IMR-90 (cell line): ENCODE results near the gene FLT3. TPM values are rescaled to one million over a fixed set of nuclear protein-coding genes. Genes with fewer than 3 reads are reported as not detected.

ENCODE experiments used
- ATAC-seq: fragments of 200-7000 bp; cut with Tn5 transposase; 2 replicates; pipeline ENCODE4 v1.9.1; 2020; ENCODE audit warnings: low read depth, mild to moderate bottlenecking, moderate library complexity
- BruUV-seq: library from RNA; stranded (reverse); fragments of 400-500 nt; replicated peaks from 2 replicates; lab custom pipeline; 2021; lab: Mats Ljungman, UMichigan
- CTCF ChIA-PET: fragments of 300-600 bp; formaldehyde crosslinking; extraction: SDS; loops from one replicate; lab custom pipeline; 2021; ENCODE audit warnings: antibody characterized with exemption; lab: Yijun Ruan, JAX
- POLR2A ChIA-PET: fragments of 300-600 bp; sonication (Branson Sonifier 250); formaldehyde crosslinking; loops from one replicate; lab custom pipeline; 2022; ENCODE audit warnings: antibody characterized with exemption; ENCODE audit not compliant: unreplicated experiment; lab: Charles Lee
- DNase-seq: peaks from one replicate; pipeline ENCODE4 v3.0.0; 2013
- H2AFZ ChIP-seq: replicated peaks from 2 replicates; pipeline ENCODE3; 2013; ENCODE audit warnings: low read length, mild to moderate bottlenecking; ENCODE audit not compliant: poor library complexity
- H2AK5ac ChIP-seq: 2 replicates; pipeline ENCODE4 v1.6.1; 2013; ENCODE audit warnings: low read depth, low read length, inconsistent platforms
- H2AK9ac ChIP-seq: replicated peaks from 2 replicates; pipeline ENCODE3; 2013; ENCODE audit warnings: mild to moderate bottlenecking, low read depth, low read length, moderate library complexity; ENCODE audit not compliant: poor library complexity
- H2BK120ac ChIP-seq: 2 replicates; pipeline ENCODE4 v1.6.1; 2013; ENCODE audit warnings: low read depth, low read length, inconsistent platforms
- H2BK15ac ChIP-seq: 3 replicates; pipeline ENCODE4 v1.6.1; 2013; ENCODE audit warnings: low read depth, low read length, inconsistent platforms
- H2BK20ac ChIP-seq: 2 replicates; pipeline ENCODE4 v1.6.1; 2013; ENCODE audit warnings: low read depth, mild to moderate bottlenecking, inconsistent platforms, low read length, moderate library complexity
- H2BK5ac ChIP-seq: 2 replicates; pipeline ENCODE4 v1.6.1; 2013; ENCODE audit warnings: mild to moderate bottlenecking, low read depth, low read length, inconsistent platforms; ENCODE audit not compliant: poor library complexity, severe bottlenecking
- H3K14ac ChIP-seq: replicated peaks from 2 replicates; pipeline ENCODE4 v1.6.1; 2013; ENCODE audit warnings: low read depth, low read length, inconsistent platforms
- H3K18ac ChIP-seq: 2 replicates; pipeline ENCODE4 v1.6.1; 2013; ENCODE audit warnings: low read depth, low read length, control low read depth
- H3K23ac ChIP-seq: 2 replicates; pipeline ENCODE4 v1.6.1; 2013; ENCODE audit warnings: low read depth, low read length, inconsistent platforms
- H3K27ac ChIP-seq: 2 replicates; pipeline ENCODE4 v1.5.1; 2013; ENCODE audit warnings: mild to moderate bottlenecking, control low read depth, low read length; ENCODE audit not compliant: insufficient read depth
- H3K27me3 ChIP-seq: 2 replicates; pipeline ENCODE4 v1.6.1; 2013; ENCODE audit warnings: low read length; ENCODE audit not compliant: control insufficient read depth, insufficient read depth
- H3K36me3 ChIP-seq: 2 replicates; pipeline ENCODE4 v1.6.1; 2013; ENCODE audit warnings: low read length, mixed read lengths; ENCODE audit not compliant: control insufficient read depth, insufficient read depth
- H3K4ac ChIP-seq: 2 replicates; pipeline ENCODE4 v1.6.1; 2013; ENCODE audit warnings: low read depth, low read length, inconsistent platforms
- H3K4me1 ChIP-seq: 2 replicates; pipeline ENCODE4 v1.6.1; 2013; ENCODE audit warnings: low read length, mixed read lengths; ENCODE audit not compliant: control insufficient read depth, insufficient read depth
- H3K4me2 ChIP-seq: 2 replicates; pipeline ENCODE4 v1.6.1; 2013; ENCODE audit warnings: low read depth, mild to moderate bottlenecking, control low read depth, low read length, moderate library complexity
- H3K4me3 ChIP-seq: 2 replicates; pipeline ENCODE4 v1.5.1; 2013; ENCODE audit warnings: low read depth, mild to moderate bottlenecking, control low read depth, low read length, moderate library complexity; ENCODE audit not compliant: insufficient read depth
- H3K56ac ChIP-seq: 2 replicates; pipeline ENCODE4 v1.6.1; 2013; ENCODE audit warnings: low read length, inconsistent platforms; ENCODE audit not compliant: insufficient read depth; ENCODE audit errors: extremely low read depth
- H3K79me1 ChIP-seq, 2 experiments: 2 replicates each; pipeline ENCODE4 v1.6.1; 2013; ENCODE audit warnings: low read length in 2 of 2, inconsistent platforms in 1 of 2, low read depth in 1 of 2
- H3K9ac ChIP-seq: 2 replicates; pipeline ENCODE4 v1.6.1; 2013; ENCODE audit warnings: low read depth, low read length, control low read depth
- H3K9me1 ChIP-seq: 2 replicates; pipeline ENCODE4 v1.6.1; 2013; ENCODE audit warnings: low read length, inconsistent platforms; ENCODE audit not compliant: insufficient read depth
- H3K9me3 ChIP-seq: 2 replicates; pipeline ENCODE4 v1.6.1; 2013; ENCODE audit warnings: low read length; ENCODE audit not compliant: control insufficient read depth, insufficient read depth
- H4K20me1 ChIP-seq: 2 replicates; pipeline ENCODE4 v1.6.1; 2013; ENCODE audit warnings: low read length, inconsistent platforms; ENCODE audit not compliant: insufficient read depth
- H4K5ac ChIP-seq: 2 replicates; pipeline ENCODE4 v1.6.1; 2013; ENCODE audit warnings: mild to moderate bottlenecking, low read depth, low read length, control low read depth
- H4K8ac ChIP-seq, 2 experiments: 2 replicates each; pipeline ENCODE4 v1.6.1; 2013; ENCODE audit warnings: low read depth in 2 of 2, low read length in 2 of 2, control low read depth in 1 of 2, inconsistent platforms in 1 of 2
- H4K91ac ChIP-seq: 2 replicates; pipeline ENCODE4 v1.6.1; 2013; ENCODE audit warnings: low read depth, low read length, inconsistent platforms; ENCODE audit not compliant: insufficient read depth
- BHLHE40 ChIP-seq: fragments of 150-350 bp; IDR thresholded peaks from 2 replicates; pipeline ENCODE4 v1.6.1; 2016; ENCODE audit warnings: mild to moderate bottlenecking, low read depth, low read length
- CEBPB ChIP-seq: IDR thresholded peaks from 2 replicates; pipeline ENCODE4 v1.6.1; 2012; ENCODE audit warnings: low read depth, low read length, improper control_type of control experiment
- CHD1 ChIP-seq: IDR thresholded peaks from 2 replicates; pipeline ENCODE4 v1.6.1; 2012; ENCODE audit warnings: low read depth, low read length, improper control_type of control experiment
- CTCF ChIP-seq: conservative IDR thresholded peaks from 2 replicates; pipeline ENCODE4 v1.5.1; 2012; ENCODE audit warnings: mild to moderate bottlenecking, low read depth, low read length, improper control_type of control experiment
- ELK1 ChIP-seq: fragments of 150-350 bp; IDR thresholded peaks from 2 replicates; pipeline ENCODE4 v1.6.1; 2016; ENCODE audit warnings: low read depth, mild to moderate bottlenecking, low read length, moderate library complexity, borderline replicate concordance
- MAFK ChIP-seq: IDR thresholded peaks from 2 replicates; pipeline ENCODE4 v1.6.1; 2012; ENCODE audit warnings: low read depth, low read length, improper control_type of control experiment
- MAZ ChIP-seq: IDR thresholded peaks from 2 replicates; pipeline ENCODE4 v1.6.1; 2012; ENCODE audit warnings: low read depth, mild to moderate bottlenecking, low read length, improper control_type of control experiment, moderate library complexity, borderline replicate concordance
- MXI1 ChIP-seq: IDR thresholded peaks from 2 replicates; pipeline ENCODE4 v1.6.1; 2012; ENCODE audit warnings: low read depth, mild to moderate bottlenecking, low read length, moderate library complexity, borderline replicate concordance
- RAD21 ChIP-seq: IDR thresholded peaks from 2 replicates; pipeline ENCODE4 v1.6.1; 2012; ENCODE audit warnings: low read length, improper control_type of control experiment
- RFX5 ChIP-seq: IDR thresholded peaks from 2 replicates; pipeline ENCODE4 v1.8.0; 2012; ENCODE audit warnings: low read depth, mild to moderate bottlenecking, low read length, moderate library complexity
- USF2 ChIP-seq: fragments of 150-350 bp; IDR thresholded peaks from 2 replicates; pipeline ENCODE4 v1.6.1; 2017; ENCODE audit warnings: mild to moderate bottlenecking, antibody characterized with exemption, low read length, low read depth
- WGBS, 2 experiments: methylation state at CpG; one replicate each; pipeline versions ENCODE4 v1.1.5 to v1.1.7; 2013; ENCODE audit warnings: missing lambda C conversion rate in 2 of 2; ENCODE audit not compliant: insufficient read length in 1 of 2; ENCODE audit errors: extremely low coverage in 2 of 2; 5-methylcytosine and 5-hydroxymethylcytosine counted together
- dilution Hi-C: fragments of 300-500 bp; cut with HindIII; formaldehyde crosslinking; loops from one replicate; pipeline ENCODE4 v1.14.3; 2018; ENCODE audit warnings: low sequenced_read_pairs; ENCODE audit not compliant: unreplicated experiment
- in situ Hi-C: fragments of 300-500 bp; cut with MboI; formaldehyde crosslinking; loops from 3 replicates; pipeline ENCODE4 v1.14.3; 2019; ENCODE audit warnings: low sequenced_read_pairs, inconsistent platforms, mixed read lengths
- intact Hi-C: fragments of 100-400 bp; cut with micrococcal nuclease; formaldehyde crosslinking; loops from 2 replicates; pipeline ENCODE4 v1.10.0; 2022
- polyA plus RNA-seq, 3 experiments: library from polyadenylated mRNA; depleted of rRNA; stranded (reverse); fragments of >200 nt; gene quantifications; 2 replicates each; pipeline ENCODE4 v1.2.3, GENCODE V29; 2012; ENCODE audit warnings: low replicate concordance in 1 of 3
- total RNA-seq: library from RNA; depleted of rRNA; stranded (reverse); fragments of >200 nt; gene quantifications from 2 replicates; pipeline ENCODE4 v1.2.3, GENCODE V29; 2012

The FLT3 gene
- total and polyA plus RNA-seq, 2 of the 4 experiments (the other 2 are of a cell fraction), result not detected

- dilution Hi-C loops, result no loop called here
- no CpG with 5 or more reads among the region's 2 CpGs for WGBS, 2 experiments
- intact Hi-C loops, result no loop called here
- no peak overlapping the region for H3K56ac ChIP-seq
- no peak overlapping the region for H3K23ac ChIP-seq
- H2AFZ ChIP-seq, result peak overlapping the region; percentile 66
- TF ChIP-seq CEBPB (no peak), BHLHE40 (no peak), ELK1 (no peak), MAZ (no peak), MAFK (no peak), CHD1 (no peak), RFX5 (no peak), CTCF (no peak), RAD21 (no peak), MXI1 (no peak), USF2 (no peak)
- no peak overlapping the region for H2AK9ac ChIP-seq
- in situ Hi-C loops, result no loop called here
- H3K4ac ChIP-seq, result no peak overlapping the region
- no peak overlapping the region for H3K4me3 ChIP-seq
- no peak overlapping the region for H3K27ac ChIP-seq
- no peak overlapping the region for H4K5ac ChIP-seq
- H3K36me3 ChIP-seq, result no peaks in the 10 kb centered on the region
- ChIA-PET POLR2A (no interaction called here), CTCF (no interaction called here)
- H3K9ac ChIP-seq, result no peak overlapping the region
- no peak overlapping the region for H4K91ac ChIP-seq
- H3K18ac ChIP-seq, result no peak overlapping the region
- no peaks in the 10 kb centered on the region for H3K9me3 ChIP-seq
- no peak overlapping the region for H3K4me2 ChIP-seq
- H2BK120ac ChIP-seq, result no peak overlapping the region
- peak overlapping the region in 1 of 2 experiments; percentile 12; a peak in 1 of 4 replicates for H4K8ac ChIP-seq
- no peaks in the 10 kb centered on the region for H4K20me1 ChIP-seq
- no peaks in the 10 kb centered on the region; the same call in 1 of the 2 replicates for H3K27me3 ChIP-seq
- ATAC-seq (peak; percentile 60), DNase-seq (peak; percentile 57)
- H3K79me1 ChIP-seq, result no peaks in the 10 kb centered on the region
- H3K14ac ChIP-seq, result no peak overlapping the region
- no peak overlapping the region for H2BK20ac ChIP-seq
- H3K4me1 ChIP-seq, result peaks cover 3% of the 10 kb centered on the region
- 0 out of 2 replicates have a peak, but pooled peaks cover 2% of the 10 kb centered on the region for H3K9me1 ChIP-seq
- no peak overlapping the region for H2AK5ac ChIP-seq
- no peak overlapping the region for H2BK5ac ChIP-seq
- H2BK15ac ChIP-seq, result no peak overlapping the region
- BruUV-seq, result no TSS peak
These were observed 63.0 kb downstream of the FLT3 start for GRCh38 chr13:28037399-28037798.
